K562 (cell line): Measurements from ENCODE around the gene ZC3H18. TPM values are rescaled to one million over a fixed set of nuclear protein-coding genes. Genes with fewer than 3 reads are reported as not detected.
A peak's percentile ranks its signal among the peaks of the same experiment; 100 is the strongest.

ENCODE experiments used
- ATAC-seq: fragments of 200-7000 bp; cut with Tn5 transposase; 3 replicates; pipeline ENCODE4 v1.9.1; 2020; ENCODE audit warnings: moderate library complexity
- BruUV-seq: library from RNA; stranded (reverse); fragments of 400-500 nt; replicated peaks from 2 replicates; lab custom pipeline; 2021; lab: Mats Ljungman, UMichigan
- CTCF ChIA-PET: fragments of 300-600 bp; formaldehyde crosslinking; extraction: SDS; loops from one replicate; lab custom pipeline; 2021; ENCODE audit warnings: low intra/inter-chr PET ratio; lab: Yijun Ruan, JAX
- POLR2A ChIA-PET: fragments of 300-600, 350-650 bp; sonication (Branson Sonifier 250); formaldehyde crosslinking; extraction: SDS; loops from one replicate; lab custom pipeline; 2021; ENCODE audit warnings: antibody characterized with exemption, inconsistent platforms; lab: Yijun Ruan, JAX
- DNase-seq, 4 experiments: peaks; one replicate each; pipeline versions ENCODE4 v3.0.0 to v3.0.0-alpha.2; 2011 to 2018; ENCODE audit warnings: low spot score in 3 of 4, mixed read lengths in 3 of 4; ENCODE audit errors: extremely low read depth in 1 of 4
- FAIRE-seq: peaks from 2 replicates; lab custom pipeline; 2011; peaks lifted over from hg19 to GRCh38; lab: Jason Lieb, UNC
- H2AFZ ChIP-seq: 2 replicates; pipeline ENCODE4 v1.6.0; 2011; ENCODE audit warnings: low read depth, low read length, control low read depth, inconsistent platforms
- H3K27ac ChIP-seq: fragments of 200-600 bp; 3 replicates; pipeline ENCODE4 v1.8.0; 2011; ENCODE audit warnings: low read depth, mild to moderate bottlenecking, control low read depth, inconsistent platforms, low read length, moderate library complexity, mixed read lengths; ENCODE audit errors: extremely low read depth
- H3K27me3 ChIP-seq, 2 experiments: fragments of 300-600 bp in 1 of 2; 2 replicates in 1 of 2; 3 replicates in 1 of 2; pipeline versions ENCODE4 v1.6.0 to v1.8.0; 2011; ENCODE audit warnings: inconsistent platforms in 2 of 2, low read length in 2 of 2, mild to moderate bottlenecking in 1 of 2, mixed read lengths in 1 of 2, moderate library complexity in 1 of 2; ENCODE audit not compliant: control insufficient read depth in 2 of 2, insufficient read depth in 2 of 2
- H3K36me3 ChIP-seq: fragments of 300-600 bp; 3 replicates; pipeline ENCODE4 v1.8.0; 2011; ENCODE audit warnings: mild to moderate bottlenecking, low read length, inconsistent platforms; ENCODE audit not compliant: control insufficient read depth, insufficient read depth
- H3K4me1 ChIP-seq, 2 experiments: fragments of 200-600 bp in 1 of 2; replicated peaks in 1 of 2; 2 replicates in 1 of 2; 3 replicates in 1 of 2; pipeline versions ENCODE4 v1.5.1 to v1.8.0; 2011; ENCODE audit warnings: inconsistent platforms in 2 of 2, low read length in 2 of 2, mild to moderate bottlenecking in 1 of 2, mixed read lengths in 1 of 2, moderate library complexity in 1 of 2; ENCODE audit not compliant: control insufficient read depth in 2 of 2, insufficient read depth in 2 of 2
- H3K4me2 ChIP-seq: 2 replicates; pipeline ENCODE4 v1.6.1; 2011; ENCODE audit warnings: low read length, control low read depth, inconsistent platforms, mixed read lengths; ENCODE audit not compliant: insufficient read depth
- H3K4me3 ChIP-seq: fragments of 200-600 bp; sonication (generic), shearing (Covaris generic); 2 replicates; pipeline ENCODE4 v1.5.1; 2016; ENCODE audit warnings: control low read depth, inconsistent platforms
- H3K79me2 ChIP-seq: fragments of 200-600 bp; 3 replicates; pipeline ENCODE4 v1.8.0; 2011; ENCODE audit warnings: low read length, inconsistent platforms; ENCODE audit not compliant: control insufficient read depth, insufficient read depth
- H3K9ac ChIP-seq, 2 experiments: 2 replicates each; pipeline versions ENCODE4 v1.6.0 to v1.6.1; 2011; ENCODE audit warnings: low read depth in 2 of 2, low read length in 2 of 2, control low read depth in 1 of 2, inconsistent platforms in 1 of 2, mild to moderate bottlenecking in 1 of 2, mixed read lengths in 1 of 2; ENCODE audit not compliant: insufficient read depth in 1 of 2
- H3K9me1 ChIP-seq: one replicate; pipeline ENCODE4 v1.6.0; 2011; ENCODE audit warnings: inconsistent platforms, mild to moderate bottlenecking, low read length, moderate library complexity; ENCODE audit not compliant: control insufficient read depth, insufficient read depth
- H3K9me3 ChIP-seq: replicated peaks from 2 replicates; pipeline ENCODE4 v1.5.1; 2011; ENCODE audit warnings: low read depth, low read length, inconsistent platforms; ENCODE audit not compliant: control insufficient read depth, insufficient read depth
- H4K20me1 ChIP-seq: replicated peaks from 2 replicates; pipeline ENCODE4 v1.6.1; 2011; ENCODE audit warnings: low read length, inconsistent platforms, mixed read lengths; ENCODE audit not compliant: control insufficient read depth, insufficient read depth
- CC2D1A ChIP-seq: fragments of 450-650 bp; IDR thresholded peaks from 2 replicates; pipeline ENCODE4 v1.6.1; 2017; ENCODE audit warnings: mild to moderate bottlenecking
- HMG20A ChIP-seq: fragments of 450-650 bp; formaldehyde crosslinking; conservative IDR thresholded peaks from 2 replicates; pipeline ENCODE4 v1.4.0; 2020; ENCODE audit warnings: mild to moderate bottlenecking, mixed read lengths
- POLR2G ChIP-seq: fragments of 200-400 bp; formaldehyde crosslinking; IDR thresholded peaks from 2 replicates; pipeline ENCODE4 v1.6.1; 2017; ENCODE audit warnings: low read depth, mild to moderate bottlenecking, antibody characterized with exemption, low read length, moderate library complexity
- RBM22 ChIP-seq: fragments of 200-400 bp; formaldehyde crosslinking; IDR thresholded peaks from 2 replicates; pipeline ENCODE4 v1.6.1; 2018; ENCODE audit warnings: low read length, low read depth; ENCODE audit not compliant: poor library complexity, severe bottlenecking
- RNF2 ChIP-seq: sonication (generic); IDR thresholded peaks from 2 replicates; pipeline ENCODE4 v1.6.1; 2016
- ZBTB11 ChIP-seq, 3 experiments: fragments of 200-800 bp in 1 of 3; fragments of 250-450 bp in 1 of 3; fragments of 450-650 bp in 1 of 3; sonication (Bioruptor Pico) in 1 of 3; sonication (Bioruptor generic) in 1 of 3; formaldehyde crosslinking in 1 of 3; IDR thresholded peaks; 2 replicates each; pipeline versions ENCODE4 v1.6.1 to v1.8.0; 2016 to 2022; ENCODE audit warnings: mild to moderate bottlenecking in 2 of 3, missing genetic modification characterization in 2 of 3, missing compliant biosample characterization in 1 of 3, moderate library complexity in 1 of 3
- ZNF174 ChIP-seq: fragments of 250-450 bp; sonication (Bioruptor Pico); IDR thresholded peaks from 2 replicates; pipeline ENCODE4 v1.4.0; 2020; ENCODE audit warnings: mild to moderate bottlenecking
- WGBS: fragments of 100-300 bp; shearing (Covaris generic); methylation state at CpG from one replicate; pipeline ENCODE4 v1.1.6; 2016; ENCODE audit warnings: low coverage, mixed read lengths; ENCODE audit not compliant: insufficient coverage; ENCODE audit errors: missing lambda C conversion rate; 5-methylcytosine and 5-hydroxymethylcytosine counted together
- in situ Hi-C: fragments of 300-500 bp; cut with MboI; formaldehyde crosslinking; loops from 4 replicates; pipeline ENCODE4 v1.15.0; 2018; ENCODE audit warnings: inconsistent platforms, mixed read lengths
- intact Hi-C: fragments of 100-400 bp; cut with micrococcal nuclease; formaldehyde crosslinking; loops from 2 replicates; pipeline ENCODE4 v1.14.2; 2022
- polyA plus RNA-seq, 8 experiments: library from polyadenylated mRNA; depleted of rRNA in 4 of 8; stranded (reverse) in 5 of 8; unstranded in 3 of 8; fragments of >200 nt; fragmentation: Nextera tagmentation in 2 of 8; fragmentation: Illumina TruSeq in 1 of 8; extraction: Ambion mirVana in 2 of 8; extraction: Trizol in 1 of 8; gene quantifications; 2 replicates each; pipeline versions ENCODE4 v1.2.1 to v1.2.3, GENCODE V29; 2011 to 2014; ENCODE audit warnings: inconsistent platforms in 1 of 8, missing spikeins in 1 of 8
- total RNA-seq, 7 experiments: library from RNA; depleted of rRNA in 6 of 7; stranded (reverse); fragments of >200 nt in 6 of 7; fragmentation: Illumina TruSeq in 2 of 7; extraction: Trizol in 2 of 7; gene quantifications; 2 replicates each; pipeline versions ENCODE4 v1.2.1 to v1.2.3, GENCODE V29; 2011 to 2021; ENCODE audit warnings: low replicate concordance in 1 of 7
- TF ChIP-seq, protein P1 (sequence below): fragments of 250-450 bp; sonication (Bioruptor Pico); IDR thresholded peaks from 2 replicates; pipeline ENCODE4 v1.4.0; 2020; ENCODE audit warnings: mild to moderate bottlenecking

Gene ZC3H18
- total and polyA plus RNA-seq, 9 of the 15 experiments (the other 6 are each of a cell fraction or from before 2014, with no cell fraction given) = 1.7 to 88.7 (median 26.9) TPM

GRCh38 chr16:88532434-88533241 lies 37.6 kb upstream of the ZC3H18 start:
- no peaks in the 10 kb centered on the region for H3K9me1 ChIP-seq
- no peak overlapping the region for H2AFZ ChIP-seq
- POLR2A ChIA-PET = interaction anchor here (0.5 to 0.7 kb wide), 3 partner anchors 10 to 68 kb away, joined by 3 read pairs; no protein-coding TSS in a partner anchor
- TF ChIP-seq HMG20A (CRISPR knock-in tag) (no peak), CC2D1A (no peak), ZNF174 (no peak), RNF2 (no peak), POLR2G (peak; percentile 60), RBM22 (peak; percentile 76), ZBTB11 (CRISPR knock-in tag; IDR thresholded peaks at IDR 0.05) (no peak)
- TF ChIP-seq, protein P1, sequence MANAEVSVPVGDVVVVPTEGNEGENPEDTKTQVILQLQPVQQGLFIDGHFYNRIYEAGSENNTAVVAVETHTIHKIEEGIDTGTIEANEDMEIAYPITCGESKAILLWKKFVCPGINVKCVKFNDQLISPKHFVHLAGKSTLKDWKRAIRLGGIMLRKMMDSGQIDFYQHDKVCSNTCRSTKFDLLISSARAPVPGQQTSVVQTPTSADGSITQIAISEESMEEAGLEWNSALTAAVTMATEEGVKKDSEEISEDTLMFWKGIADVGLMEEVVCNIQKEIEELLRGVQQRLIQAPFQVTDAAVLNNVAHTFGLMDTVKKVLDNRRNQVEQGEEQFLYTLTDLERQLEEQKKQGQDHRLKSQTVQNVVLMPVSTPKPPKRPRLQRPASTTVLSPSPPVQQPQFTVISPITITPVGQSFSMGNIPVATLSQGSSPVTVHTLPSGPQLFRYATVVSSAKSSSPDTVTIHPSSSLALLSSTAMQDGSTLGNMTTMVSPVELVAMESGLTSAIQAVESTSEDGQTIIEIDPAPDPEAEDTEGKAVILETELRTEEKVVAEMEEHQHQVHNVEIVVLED (CRISPR knock-in tag) = no peak
- TF ChIP-seq, all 486 proteins: peak for 2
- FAIRE-seq (no peak), ATAC-seq (no peak), DNase-seq (no peak)
- no peak overlapping the region for H3K4me3 ChIP-seq
- H3K36me3 ChIP-seq = peaks cover 61% of the 10 kb centered on the region; the same call in 2 of the 3 replicates
- H3K9me3 ChIP-seq = no peaks in the 10 kb centered on the region
- intact Hi-C loops = no loop called here
- WGBS = 84% methylated on average over 24 of the region's 37 CpGs
- H3K4me1 ChIP-seq = peaks cover 10 to 79% of the 10 kb centered on the region in 2 experiments
- no peak overlapping the region; a peak in 1 of 4 replicates for H3K9ac ChIP-seq
- no peaks in the 10 kb centered on the region for H3K27me3 ChIP-seq
- H3K79me2 ChIP-seq = no peaks in the 10 kb centered on the region
- no peak overlapping the region for H3K4me2 ChIP-seq
- CTCF ChIA-PET = no interaction called here
- BruUV-seq = no TSS peak
- H4K20me1 ChIP-seq = 0 out of 2 replicates have a peak, but pooled peaks cover 3% of the 10 kb centered on the region
- in situ Hi-C loops = no loop called here
- no peak overlapping the region for H3K27ac ChIP-seq
